AG04450 (cell line): ENCODE measurements around the gene PLXNA4. TPM values are rescaled to one million over a fixed set of nuclear protein-coding genes. Genes with fewer than 3 reads are reported as not detected.

ENCODE experiments used
- CTCF ChIA-PET: fragments of 300-600, 350-600 bp; formaldehyde crosslinking; extraction: SDS; loops from one replicate; lab custom pipeline; 2022; ENCODE audit warnings: antibody characterized with exemption, inconsistent platforms; lab: Charles Lee
- POLR2A ChIA-PET: fragments of 350-600 bp; formaldehyde crosslinking; extraction: SDS; loops from one replicate; lab custom pipeline; 2021; ENCODE audit warnings: antibody characterized with exemption, inconsistent platforms; lab: Yijun Ruan, JAX
- DNase-seq: peaks from one replicate; pipeline ENCODE4 v3.0.0-alpha.2; 2011; ENCODE audit warnings: low read depth, low spot score
- H3K27ac ChIP-seq: one replicate; pipeline ENCODE4 v1.5.1; 2012; ENCODE audit warnings: low read depth, low read length, control low read depth
- H3K27me3 ChIP-seq: one replicate; pipeline ENCODE4 v1.6.0; 2012; ENCODE audit warnings: low read length; ENCODE audit not compliant: control insufficient read depth, insufficient read depth
- H3K4me3 ChIP-seq: 2 replicates; pipeline ENCODE4 v1.5.1; 2011; ENCODE audit warnings: mild to moderate bottlenecking, low read depth, low read length, control low read depth
- H3K9me3 ChIP-seq: 2 replicates; pipeline ENCODE4 v1.5.1; 2012; ENCODE audit warnings: low read length; ENCODE audit not compliant: control insufficient read depth, insufficient read depth
- CTCF ChIP-seq: IDR thresholded peaks from 2 replicates; pipeline ENCODE4 v1.5.1; 2011; ENCODE audit warnings: low read depth, low read length, control low read depth, inconsistent platforms
- polyA plus RNA-seq: library from polyadenylated mRNA; depleted of rRNA; stranded (reverse); fragments of >200 nt; gene quantifications from 2 replicates; pipeline ENCODE4 v1.2.3, GENCODE V29; 2011

The PLXNA4 gene
- polyA plus RNA-seq, 1 experiment = 0.05 TPM

GRCh38 chr7:132286836-132287235, 289.4 kb downstream of the PLXNA4 start:
- DNase-seq = no peak
- Histone ChIP-seq H3K27me3 (no peaks in the 10 kb centered on the region), H3K9me3 (no peaks in the 10 kb centered on the region), H3K27ac (no peak overlapping the region), H3K4me3 (no peak overlapping the region)
- no peak for TF ChIP-seq CTCF
- ChIA-PET POLR2A (no interaction called here), CTCF (no interaction called here)

GRCh38 chr7:132280335-132280734, 295.9 kb downstream of the PLXNA4 start:
- CTCF ChIA-PET = no interaction called here
- H3K4me3 ChIP-seq = no peak overlapping the region
- POLR2A ChIA-PET = no interaction called here
- no peaks in the 10 kb centered on the region for H3K27me3 ChIP-seq
- no peak overlapping the region for H3K27ac ChIP-seq
- no peaks in the 10 kb centered on the region for H3K9me3 ChIP-seq
- no peak for TF ChIP-seq CTCF
- DNase-seq = no peak

GRCh38 chr7:132279718-132280117, 296.6 kb downstream of the PLXNA4 start:
- ChIA-PET CTCF (no interaction called here), POLR2A (no interaction called here)
- no peak overlapping the region for H3K4me3 ChIP-seq
- TF ChIP-seq CTCF = no peak
- no peaks in the 10 kb centered on the region for H3K9me3 ChIP-seq
- no peak overlapping the region for H3K27ac ChIP-seq
- DNase-seq = no peak
- H3K27me3 ChIP-seq = no peaks in the 10 kb centered on the region

GRCh38 chr7:132276976-132277725, 299.1 kb downstream of the PLXNA4 start:
- H3K27me3 ChIP-seq = no peaks in the 10 kb centered on the region
- H3K4me3 ChIP-seq = no peak overlapping the region
- H3K9me3 ChIP-seq = no peaks in the 10 kb centered on the region
- H3K27ac ChIP-seq = no peak overlapping the region
- DNase-seq = no peak
- POLR2A ChIA-PET = no interaction called here
- CTCF ChIA-PET = no interaction called here
- no peak for TF ChIP-seq CTCF

GRCh38 chr7:132276234-132276630, 300.0 kb downstream of the PLXNA4 start:
- H3K4me3 ChIP-seq = no peak overlapping the region
- TF ChIP-seq CTCF = no peak
- no peak overlapping the region for H3K27ac ChIP-seq
- CTCF ChIA-PET = no interaction called here
- no peaks in the 10 kb centered on the region for H3K27me3 ChIP-seq
- no peak for DNase-seq
- no peaks in the 10 kb centered on the region for H3K9me3 ChIP-seq
- POLR2A ChIA-PET = no interaction called here
